Loucy (cell line): ENCODE data around the gene MCAM.

ENCODE experiments used
- CTCF ChIP-seq: fragments of 200-600 bp; sonication (generic); conservative IDR thresholded peaks from 2 replicates; pipeline ENCODE4 v1.5.1; 2014; ENCODE audit warnings: mild to moderate bottlenecking, antibody characterized with exemption, low read length
- EZH2phosphoT487 ChIP-seq: fragments of 200-600 bp; IDR thresholded peaks from 2 replicates; pipeline ENCODE4 v1.6.1; 2018; ENCODE audit warnings: antibody characterized with exemption, mild to moderate bottlenecking, moderate library complexity, borderline replicate concordance

- no peak for TF ChIP-seq CTCF
- no peak for TF ChIP-seq EZH2phosphoT487
These were observed 19.0 kb upstream of the MCAM start for GRCh38 chr11:119335655-119336543.
